Retinal pigment epithelial cell (primary cell): ENCODE measurements around the gene NELFA.

Experiments
- DNase-seq: peaks from one replicate; pipeline ENCODE4 v3.0.0-alpha.2; 2010; ENCODE audit warnings: low read depth
- H3K4me3 ChIP-seq: 2 replicates; pipeline ENCODE4 v1.5.1; 2011; ENCODE audit warnings: mild to moderate bottlenecking, low read length, control low read depth, moderate library complexity
- TF ChIP-seq, protein P1 (sequence below): conservative IDR thresholded peaks from 2 replicates; pipeline ENCODE4 v1.5.1; 2011; ENCODE audit warnings: low read depth, low read length, control low read depth, inconsistent platforms

The NELFA gene

DNA sequence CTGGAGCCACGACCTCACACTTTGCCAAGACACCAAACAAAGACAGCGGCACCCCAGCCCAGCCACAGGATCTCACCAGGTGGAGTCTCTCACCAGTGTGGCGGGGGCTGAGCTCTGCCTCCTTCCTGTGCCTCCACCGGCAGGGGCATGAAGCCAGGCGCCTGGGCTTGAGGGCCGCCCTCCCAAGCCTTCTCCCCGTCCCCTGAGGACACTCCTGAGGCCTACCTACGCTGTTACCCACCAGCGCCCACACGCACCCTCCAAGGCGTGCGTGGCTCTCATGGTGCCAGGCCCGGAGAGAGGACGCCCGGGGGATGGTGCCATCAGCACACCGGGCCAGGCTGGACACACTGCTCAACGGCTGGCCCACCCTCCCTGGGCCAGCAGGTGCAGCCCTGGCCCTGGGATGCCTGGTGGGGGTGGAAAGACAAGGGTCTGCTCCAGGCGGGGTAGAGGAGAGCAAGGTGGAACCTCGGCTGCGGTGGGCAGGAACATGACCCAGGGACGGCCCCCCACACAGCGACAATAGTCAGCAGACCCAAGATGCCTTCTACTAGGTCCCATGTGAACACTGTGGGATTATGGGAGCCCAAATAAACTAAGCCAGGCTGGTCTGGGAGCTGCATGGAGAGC lies 22.1 kb downstream of the NELFA start:
- TF ChIP-seq, protein P1, sequence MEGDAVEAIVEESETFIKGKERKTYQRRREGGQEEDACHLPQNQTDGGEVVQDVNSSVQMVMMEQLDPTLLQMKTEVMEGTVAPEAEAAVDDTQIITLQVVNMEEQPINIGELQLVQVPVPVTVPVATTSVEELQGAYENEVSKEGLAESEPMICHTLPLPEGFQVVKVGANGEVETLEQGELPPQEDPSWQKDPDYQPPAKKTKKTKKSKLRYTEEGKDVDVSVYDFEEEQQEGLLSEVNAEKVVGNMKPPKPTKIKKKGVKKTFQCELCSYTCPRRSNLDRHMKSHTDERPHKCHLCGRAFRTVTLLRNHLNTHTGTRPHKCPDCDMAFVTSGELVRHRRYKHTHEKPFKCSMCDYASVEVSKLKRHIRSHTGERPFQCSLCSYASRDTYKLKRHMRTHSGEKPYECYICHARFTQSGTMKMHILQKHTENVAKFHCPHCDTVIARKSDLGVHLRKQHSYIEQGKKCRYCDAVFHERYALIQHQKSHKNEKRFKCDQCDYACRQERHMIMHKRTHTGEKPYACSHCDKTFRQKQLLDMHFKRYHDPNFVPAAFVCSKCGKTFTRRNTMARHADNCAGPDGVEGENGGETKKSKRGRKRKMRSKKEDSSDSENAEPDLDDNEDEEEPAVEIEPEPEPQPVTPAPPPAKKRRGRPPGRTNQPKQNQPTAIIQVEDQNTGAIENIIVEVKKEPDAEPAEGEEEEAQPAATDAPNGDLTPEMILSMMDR: no peak
- no peak for DNase-seq
- no peak overlapping the region for H3K4me3 ChIP-seq

DNA sequence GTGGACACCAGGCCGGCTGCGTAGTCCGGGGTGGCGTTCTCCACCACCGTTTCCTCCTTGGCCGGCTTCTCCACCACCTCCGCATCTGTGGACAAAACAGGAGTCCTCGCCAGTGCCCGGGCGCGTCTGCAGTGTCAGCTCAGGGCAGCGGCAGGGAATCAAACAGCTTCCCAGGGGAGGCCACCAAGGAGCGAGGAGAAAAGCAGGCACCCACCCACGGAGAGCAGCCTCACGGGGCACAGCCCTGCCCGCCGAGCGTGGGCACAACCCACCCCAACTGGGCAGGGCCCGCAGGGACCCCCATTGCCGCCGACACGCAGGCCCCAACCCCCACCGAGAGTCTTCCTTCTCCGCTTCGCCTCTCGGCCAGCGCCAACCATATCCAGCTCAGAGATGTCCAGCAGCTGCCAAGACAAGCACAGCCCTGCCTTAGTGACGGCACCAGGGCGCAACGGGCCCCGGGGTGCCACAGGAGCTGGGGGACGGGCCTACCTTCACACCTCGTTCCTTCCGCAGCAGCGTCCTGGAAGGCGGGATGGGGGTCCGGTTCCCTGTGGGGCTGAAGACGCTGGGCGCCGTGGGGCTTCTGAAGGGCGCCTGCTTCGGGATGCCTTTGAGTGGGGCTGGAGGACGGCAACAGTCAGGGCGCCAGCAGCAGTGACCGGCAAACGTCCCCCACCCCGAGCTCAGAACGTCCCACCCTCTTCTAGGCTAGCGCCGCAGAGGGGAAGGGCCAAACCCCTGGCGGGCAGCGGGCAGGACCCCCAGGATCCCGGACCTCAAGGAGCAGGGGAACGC lies 22.8 kb downstream of the NELFA start:
- H3K4me3 ChIP-seq: no peak overlapping the region
- DNase-seq: no peak
- TF ChIP-seq, protein P1: no peak

DNA sequence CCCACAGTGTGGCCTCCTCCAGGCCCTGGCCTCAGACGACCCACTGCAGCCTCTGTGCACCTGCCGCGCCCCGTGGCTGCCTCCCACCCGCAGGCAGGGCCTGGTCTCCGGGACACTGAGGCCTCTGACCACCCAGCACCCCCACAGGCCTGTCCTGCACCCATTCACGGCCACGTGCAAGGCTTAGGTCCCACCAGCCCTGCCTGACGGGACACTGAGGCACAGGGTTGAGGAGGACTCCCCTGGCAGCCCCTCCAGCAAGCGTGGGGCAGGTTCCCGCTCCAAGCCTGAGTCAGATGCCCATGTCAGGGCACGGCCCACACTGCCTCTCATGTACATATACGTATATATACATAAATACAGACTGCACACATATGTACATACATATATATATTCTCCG lies 23.5 kb downstream of the NELFA start:
- TF ChIP-seq, protein P1: no peak
- DNase-seq: no peak
- no peak overlapping the region for H3K4me3 ChIP-seq

DNA sequence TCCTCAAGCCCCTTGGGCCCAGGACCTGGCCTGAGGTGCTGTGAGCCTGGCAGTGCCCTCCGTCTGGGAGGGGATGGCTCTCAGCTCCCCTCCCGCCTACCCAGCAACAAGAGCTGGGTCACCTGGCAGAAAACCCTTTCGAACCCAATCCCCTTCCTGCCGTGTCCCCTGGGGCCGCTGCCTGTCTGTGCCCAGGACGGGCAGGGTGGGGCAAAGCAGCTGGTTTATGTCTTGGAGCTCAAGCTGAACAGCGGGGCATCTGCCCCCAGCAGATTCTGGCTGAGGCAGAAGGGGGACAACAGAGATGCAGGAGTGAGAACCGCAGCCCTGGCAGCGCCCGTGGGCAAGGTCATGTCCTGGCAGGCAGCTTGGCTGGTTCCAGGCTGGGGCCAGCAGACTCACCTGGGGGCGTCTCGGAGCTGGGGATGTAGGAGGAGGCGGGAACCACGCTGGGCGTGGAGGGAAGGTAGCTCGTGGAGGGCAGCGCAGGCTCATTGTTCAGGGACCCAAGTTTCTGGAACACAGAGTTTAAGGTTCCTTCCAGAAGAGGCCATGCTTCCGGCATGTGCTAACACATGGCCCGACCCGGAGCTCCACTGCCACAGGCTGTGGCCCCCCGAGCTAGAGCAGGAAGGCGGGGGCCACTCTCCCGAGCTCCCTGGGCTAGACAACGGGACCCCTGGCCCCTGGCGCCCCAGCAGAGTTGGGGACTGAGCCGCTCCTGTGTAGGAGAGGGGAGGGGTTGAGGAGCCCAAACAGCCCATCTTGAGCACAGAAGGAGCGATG lies 24.2 kb downstream of the NELFA start:
- DNase-seq: no peak
- H3K4me3 ChIP-seq: no peak overlapping the region
- TF ChIP-seq, protein P1: no peak

DNA sequence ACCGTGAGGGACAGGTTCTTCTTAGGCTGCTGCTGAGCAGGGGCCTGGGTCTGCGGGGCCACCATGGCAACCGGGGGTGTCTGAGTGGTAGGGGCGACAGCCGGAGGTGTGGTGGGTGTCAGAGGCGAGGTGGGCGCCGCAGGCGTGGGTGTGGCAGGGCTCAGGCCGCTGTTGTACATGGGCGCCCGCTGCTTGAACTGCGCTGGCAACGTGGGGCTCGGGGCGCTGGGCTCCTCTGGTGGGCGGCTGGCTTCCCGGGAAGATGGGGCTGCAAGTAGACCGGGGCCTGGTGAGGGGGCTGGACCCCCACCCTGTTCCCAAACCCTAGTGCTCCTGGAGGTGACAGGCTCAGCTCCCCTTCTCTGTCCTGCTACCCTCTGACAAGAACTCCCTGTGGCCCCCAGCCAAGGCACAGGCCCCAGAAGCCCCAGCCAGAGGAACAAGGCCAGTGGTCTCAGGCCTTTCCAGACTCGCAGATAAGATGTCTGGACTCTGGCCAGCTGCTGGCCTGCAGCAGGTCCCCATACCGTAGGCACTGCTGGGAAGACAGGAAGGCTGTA lies 24.8 kb downstream of the NELFA start:
- TF ChIP-seq, protein P1: no peak
- no peak overlapping the region for H3K4me3 ChIP-seq
- DNase-seq: no peak

DNA sequence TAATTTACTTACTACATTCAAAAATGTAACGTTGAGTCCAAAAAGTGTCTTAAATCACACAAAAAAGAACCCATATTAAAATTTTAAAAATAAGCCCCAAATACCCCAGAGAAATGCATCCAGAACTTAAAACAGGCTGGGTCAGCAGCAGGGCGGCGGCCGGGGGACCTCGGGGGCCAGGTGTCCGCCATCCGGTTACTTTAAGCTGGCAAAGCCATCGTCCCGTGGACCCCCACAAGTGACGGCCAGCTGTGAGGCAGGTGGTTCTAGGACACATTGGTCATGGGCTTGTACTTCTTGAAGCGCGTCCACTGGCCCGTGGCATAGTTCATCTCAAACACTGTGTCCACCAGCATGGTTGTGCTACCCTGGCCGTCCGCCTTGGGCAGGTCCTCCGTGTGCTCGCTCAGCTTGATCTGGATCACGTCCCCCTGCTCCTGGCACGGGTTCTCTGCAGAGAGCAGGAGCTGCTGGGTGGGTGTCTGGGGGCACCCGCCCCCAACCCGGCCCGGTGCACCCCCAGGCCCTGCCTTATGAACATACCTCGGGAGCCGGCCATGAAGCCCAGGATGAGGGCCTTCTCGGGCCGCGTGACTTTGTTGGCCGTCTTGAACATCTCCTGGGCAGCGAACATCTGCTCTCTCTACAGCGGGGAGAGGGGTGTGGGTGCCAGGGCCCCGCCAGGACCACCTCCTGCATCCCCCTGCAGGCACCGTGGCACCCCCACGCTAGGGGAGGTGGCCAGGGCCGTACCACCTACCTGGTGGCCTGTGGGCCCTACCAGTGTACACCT lies 25.5 kb downstream of the NELFA start:
- no peak overlapping the region for H3K4me3 ChIP-seq
- no peak for DNase-seq
- TF ChIP-seq, protein P1: no peak
